DND-41 (cell line): ENCODE results near the gene SPRED1.

Experiments used
- CTCF ChIP-seq: IDR thresholded peaks from 2 replicates; pipeline ENCODE4 v1.5.1; 2012; ENCODE audit warnings: borderline replicate concordance, low read length, moderate library complexity, mild to moderate bottlenecking; ENCODE audit not compliant: poor library complexity, severe bottlenecking; ENCODE audit errors: extremely low read depth
- EZH2 ChIP-seq: IDR thresholded peaks from 3 replicates; pipeline ENCODE4 v1.6.1; 2012; ENCODE audit warnings: borderline replicate concordance, low read depth, mild to moderate bottlenecking, moderate library complexity, low read length, inconsistent platforms; ENCODE audit not compliant: severe bottlenecking

DNA sequence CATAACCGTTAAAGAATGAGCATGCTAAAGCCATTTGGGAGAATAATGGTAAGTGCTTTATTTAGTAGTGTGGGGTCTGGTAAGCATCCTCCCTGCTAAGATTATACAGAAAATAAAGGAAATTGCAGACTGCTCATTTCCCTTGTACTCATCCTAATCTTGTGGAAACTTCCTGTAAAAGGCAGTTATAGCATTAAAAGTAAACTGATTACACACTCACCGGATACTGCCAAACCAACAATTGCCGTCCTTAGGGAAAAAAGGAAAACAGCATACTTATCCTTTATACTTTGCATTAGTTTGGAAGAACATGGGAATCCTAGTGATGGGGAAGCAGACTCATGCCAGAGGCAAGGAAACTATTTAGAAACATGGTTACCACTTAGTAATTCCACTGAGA is 5.3 kb upstream of the SPRED1 start:
- no peak for TF ChIP-seq CTCF
- no peak for TF ChIP-seq EZH2
